Suprapubic skin (tissue), 3 donors: ENCODE measurements around the gene ATP8B3.

ENCODE experiments used
- CTCF ChIP-seq, 2 donors: fragments of 200-600 bp in 1 of 2; fragments of 450-650 bp in 1 of 2; sonication (generic) in 1 of 2; IDR thresholded peaks; one replicate each; pipeline ENCODE4 v1.5.1; 2016 to 2019; ENCODE audit warnings: antibody characterized with exemption in 2 of 2, mild to moderate bottlenecking in 1 of 2, moderate library complexity in 1 of 2
- EP300 ChIP-seq: sonication (generic); formaldehyde crosslinking; IDR thresholded peaks from one replicate; pipeline ENCODE4 v1.6.1; 2017; ENCODE audit warnings: antibody characterized with exemption
- POLR2A ChIP-seq, 2 donors: fragments of 450-650 bp; IDR thresholded peaks; one replicate each; pipeline ENCODE4 v1.6.1; 2017; ENCODE audit warnings: antibody characterized with exemption in 2 of 2, mild to moderate bottlenecking in 2 of 2, moderate library complexity in 2 of 2

GRCh38 chr19:1855040-1855827 is 43.2 kb upstream of the ATP8B3 start:
- TF ChIP-seq POLR2A (IDR thresholded peaks at IDR 0.05): peak in 1 of 2 donors; percentile 35
- no peak for TF ChIP-seq CTCF (IDR thresholded peaks at IDR 0.05)
- TF ChIP-seq EP300: no peak
